ENCODE measurements around the gene ARPIN.

GRCh38 chr15:89900849-89901248 lies 11.9 kb downstream of the ARPIN start:
- no peak for TF ChIP-seq SP1 (IDR thresholded peaks at IDR 0.05)
- TF ChIP-seq LEF1 (IDR thresholded peaks at IDR 0.05; ENCODE audit: borderline replicate concordance) = no peak
